ENCODE data around the gene DPH6.
"Not testable (repeated sequence)": the region's sequence is repeated elsewhere in the genome, so short reads cannot be mapped to it uniquely, and the experiment has no call there.

The DPH6 gene

DNA sequence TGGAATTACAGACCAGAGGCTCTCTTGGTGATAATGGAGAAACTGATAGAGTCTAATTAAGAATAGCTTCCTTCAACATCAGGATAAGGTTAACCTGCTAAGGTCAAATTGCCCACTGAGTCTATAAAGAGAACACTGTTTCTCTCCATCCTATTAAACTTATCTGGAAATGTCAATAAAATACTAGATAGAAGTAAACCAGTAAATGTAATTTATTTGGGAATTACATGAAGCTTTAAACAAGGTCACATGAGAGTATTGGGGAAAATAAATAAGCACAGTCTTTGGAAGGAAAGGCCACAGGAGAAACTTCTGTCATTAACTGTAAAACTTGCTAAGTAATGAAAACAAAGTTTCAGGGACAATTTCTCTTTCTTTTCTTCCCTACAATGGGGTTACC, 118.5 kb downstream of the DPH6 start:
- no peak for DNase-seq

DNA sequence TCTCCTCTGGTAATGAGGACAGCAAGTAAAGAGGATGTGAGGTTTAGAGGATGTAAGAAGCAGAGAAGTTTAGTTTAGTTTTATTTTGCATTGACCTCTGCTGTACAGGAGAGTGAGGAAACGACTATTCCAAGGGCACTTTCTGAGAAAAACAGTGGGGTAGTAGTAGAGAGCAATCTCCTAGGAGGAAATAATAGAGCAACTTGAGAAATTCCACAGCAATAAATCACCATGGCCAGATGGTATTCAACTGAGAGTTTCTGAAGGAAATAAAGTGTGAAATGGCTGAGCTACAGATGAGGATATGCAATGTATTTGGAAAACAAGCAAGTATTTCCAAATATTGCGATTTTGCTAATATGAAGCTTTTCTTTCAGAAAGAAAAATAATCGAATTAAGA, 118.9 kb downstream of the DPH6 start:
- DNase-seq: no peak

DNA sequence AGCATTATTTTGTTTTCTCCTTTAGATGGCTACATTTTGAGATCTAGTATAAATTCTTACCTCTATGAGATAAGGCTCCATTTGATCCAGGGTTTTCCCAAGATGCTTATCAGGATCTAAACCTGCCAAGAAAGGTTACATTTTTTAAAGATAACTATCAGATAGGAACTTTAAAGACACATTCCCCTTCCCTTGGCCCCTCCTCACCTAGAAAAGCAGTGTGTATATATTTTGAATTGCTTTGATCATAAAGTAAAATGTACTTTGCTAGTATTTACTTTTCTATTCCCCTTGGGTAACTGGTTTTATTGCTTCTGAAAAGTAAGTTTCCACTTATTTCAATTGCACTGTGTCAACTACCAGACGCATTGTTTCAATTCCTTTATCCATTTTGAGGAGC, 135.2 kb downstream of the DPH6 start:
- DNase-seq: no peak

DNA sequence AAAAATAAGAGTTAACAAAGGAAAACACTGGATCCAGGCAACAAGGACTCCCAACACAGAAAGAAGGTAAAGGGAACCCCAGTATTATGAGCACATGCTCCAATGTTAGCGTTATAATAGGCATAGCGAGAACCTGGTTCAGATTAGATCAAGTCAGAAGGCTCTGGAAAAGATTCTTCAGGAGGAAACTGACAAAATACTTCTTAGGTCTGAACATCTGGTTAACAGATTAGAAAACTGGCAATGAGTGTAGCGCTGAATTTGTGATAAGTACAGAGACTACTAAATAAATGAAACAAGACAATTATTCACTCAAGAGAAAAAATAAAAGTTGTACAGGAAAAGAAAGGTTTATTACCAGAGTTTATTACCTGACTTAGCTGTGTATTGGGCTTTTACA, 146.1 kb downstream of the DPH6 start:
- no peak for DNase-seq

DNA sequence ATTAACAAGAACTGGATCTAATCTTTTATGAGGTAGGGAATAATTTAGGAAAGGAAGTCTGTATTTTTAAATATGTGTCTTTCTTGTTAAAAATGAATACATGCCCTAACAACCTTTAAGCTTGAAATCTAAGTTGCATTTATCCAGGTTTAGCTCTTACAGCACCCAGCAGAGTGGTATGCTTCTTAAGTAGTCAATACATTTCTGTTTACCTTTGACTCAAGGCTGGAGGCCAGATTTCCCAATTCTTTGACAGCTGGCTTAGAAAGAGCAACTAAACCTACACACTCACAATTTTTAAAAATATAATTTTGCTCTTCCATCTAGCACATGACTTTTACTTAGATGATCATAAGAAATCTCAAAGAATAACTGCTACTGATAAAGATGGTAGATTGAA, 148.9 kb downstream of the DPH6 start:
- DNase-seq: no peak

DNA sequence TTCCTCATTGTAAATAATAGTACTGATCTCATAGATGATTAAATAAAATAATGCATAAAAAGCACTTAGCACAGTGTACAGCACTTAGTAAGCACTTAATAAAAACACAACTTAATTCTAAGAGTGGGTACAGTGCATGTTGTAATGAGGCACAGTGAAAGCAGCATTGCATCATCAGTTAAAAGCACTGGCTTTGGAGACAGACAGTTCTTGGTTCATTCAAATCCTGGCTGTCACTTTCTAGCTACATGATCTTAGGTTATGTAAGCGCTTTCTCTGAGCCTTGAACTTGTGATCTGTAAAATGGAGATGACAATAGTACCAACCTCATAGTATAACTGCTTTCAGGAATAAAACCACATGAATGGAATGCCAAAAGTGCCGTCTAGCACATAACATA, 151.5 kb downstream of the DPH6 start:
- no peak for DNase-seq

DNA sequence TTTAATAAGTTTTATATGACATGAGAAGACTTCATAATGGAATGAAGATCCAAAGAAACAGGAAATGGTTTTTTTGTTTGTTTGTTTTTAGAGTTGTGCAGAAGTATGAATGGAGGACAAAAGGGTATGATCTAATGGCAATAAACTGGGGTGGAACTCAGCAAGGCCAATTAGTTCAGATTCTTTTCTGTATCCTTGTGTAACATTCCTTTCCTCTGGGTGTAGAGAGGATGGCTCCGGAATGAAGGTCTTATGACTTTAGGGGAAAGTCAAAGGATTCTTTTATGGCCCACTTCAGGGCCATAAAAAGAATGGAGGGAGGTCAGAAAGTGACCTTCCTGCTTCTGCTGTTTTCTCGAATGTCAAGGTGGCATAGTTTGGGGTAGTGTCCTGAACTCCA, 152.6 kb downstream of the DPH6 start:
- no peak for DNase-seq

DNA sequence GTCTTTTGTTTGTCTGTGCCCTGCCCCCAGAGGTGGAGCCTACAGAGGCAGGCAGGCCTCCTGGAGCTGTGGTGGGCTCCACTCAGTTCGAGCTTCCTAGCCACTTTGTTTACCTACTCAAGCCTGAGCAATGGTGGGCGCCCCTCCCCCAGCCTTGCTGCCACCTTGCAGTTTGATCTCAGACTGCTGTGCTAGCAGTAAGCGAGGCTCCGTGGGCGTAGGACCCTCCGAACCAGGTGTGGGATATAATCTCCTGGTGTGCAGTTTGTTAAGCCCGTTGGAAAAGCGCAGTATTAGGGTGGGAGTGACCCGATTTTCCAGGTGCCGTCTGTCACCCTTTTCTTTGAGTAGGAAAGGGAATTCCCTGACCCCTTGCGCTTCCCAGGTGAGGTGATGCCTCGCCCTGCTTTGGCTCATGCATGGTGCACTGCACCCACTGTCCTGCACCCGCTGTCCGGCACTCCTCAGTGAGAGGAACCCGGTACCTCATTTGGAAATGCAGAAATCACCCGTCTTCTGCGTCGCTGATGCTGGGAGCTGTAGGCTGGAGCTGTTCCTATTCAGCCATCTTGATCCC, 154.5 kb downstream of the DPH6 start:
- not testable (repeated sequence) for DNase-seq

DNA sequence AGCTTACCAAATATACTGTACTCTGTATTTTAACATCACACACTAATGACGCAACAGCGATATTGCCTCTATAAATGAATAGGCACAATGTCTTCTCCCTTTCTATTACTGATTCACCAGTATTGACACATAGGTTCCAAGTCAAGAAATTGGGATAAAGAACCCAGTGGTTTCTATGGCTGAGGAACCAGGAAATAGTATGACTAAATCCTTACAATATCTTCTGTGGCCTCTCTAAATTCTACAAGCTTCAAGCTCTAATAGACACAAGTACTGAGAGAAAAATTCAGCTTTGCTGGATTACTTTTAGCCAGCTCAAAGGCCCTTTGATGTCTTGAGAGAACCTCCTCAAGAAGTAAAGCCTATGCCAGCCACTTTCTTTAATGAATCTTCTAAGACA, 162.5 kb downstream of the DPH6 start:
- DNase-seq: no peak

DNA sequence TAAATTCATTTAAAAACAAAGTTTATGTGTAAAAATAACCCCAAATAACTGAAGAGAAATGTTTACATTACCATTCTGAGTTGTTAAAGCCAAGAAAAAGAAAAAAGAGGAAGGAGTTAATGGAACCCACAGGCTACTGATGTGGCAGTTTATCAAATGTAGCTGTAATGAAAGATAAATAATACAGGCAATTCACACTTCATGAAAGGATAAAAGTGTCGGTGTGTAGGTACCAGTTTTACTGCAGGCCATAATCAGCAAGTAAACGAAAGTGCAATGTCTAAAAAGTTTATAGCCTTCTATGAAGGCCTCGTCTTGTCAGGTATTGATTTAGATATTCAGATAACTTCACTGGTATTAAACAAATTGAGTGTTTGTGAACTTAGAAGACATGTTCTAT, 164.6 kb downstream of the DPH6 start:
- no peak for DNase-seq

DNA sequence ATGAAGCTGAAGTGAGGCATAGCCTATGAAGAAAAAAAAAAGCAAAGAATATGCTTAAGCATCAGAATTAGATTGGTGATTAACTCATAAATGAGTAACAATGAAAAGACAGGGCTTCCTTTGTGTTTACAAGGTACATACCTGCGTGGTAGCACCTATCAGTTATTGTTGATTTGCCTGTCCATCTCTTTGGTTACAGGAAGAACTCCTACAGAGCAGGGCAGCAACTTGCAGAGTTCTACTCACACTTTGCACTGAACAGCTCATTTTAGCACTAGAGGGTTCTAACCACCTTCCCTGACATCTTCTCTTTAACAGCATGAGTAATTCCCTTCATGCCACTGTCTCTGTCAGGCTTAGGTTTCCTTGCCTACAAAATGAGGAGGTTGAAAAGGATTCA, 166.0 kb downstream of the DPH6 start:
- no peak for DNase-seq

DNA sequence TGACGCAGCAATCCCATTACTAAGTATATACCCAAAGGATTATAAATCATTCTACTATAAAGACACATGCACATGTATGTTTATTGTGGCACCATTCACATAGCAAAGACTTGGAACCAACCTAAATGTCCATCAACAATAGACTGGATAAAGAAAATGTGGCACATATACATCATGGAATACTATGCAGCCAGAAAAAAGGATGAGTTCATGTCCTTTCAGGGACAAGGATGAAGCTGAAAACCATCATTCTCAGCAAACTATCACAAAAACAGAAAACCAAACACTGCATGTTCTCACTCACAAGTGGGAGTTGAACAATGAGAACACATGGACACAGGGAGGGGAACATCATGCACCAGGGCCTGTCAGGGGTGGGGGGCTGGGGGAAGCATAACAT, 167.5 kb downstream of the DPH6 start:
- not testable (repeated sequence) for DNase-seq

DNA sequence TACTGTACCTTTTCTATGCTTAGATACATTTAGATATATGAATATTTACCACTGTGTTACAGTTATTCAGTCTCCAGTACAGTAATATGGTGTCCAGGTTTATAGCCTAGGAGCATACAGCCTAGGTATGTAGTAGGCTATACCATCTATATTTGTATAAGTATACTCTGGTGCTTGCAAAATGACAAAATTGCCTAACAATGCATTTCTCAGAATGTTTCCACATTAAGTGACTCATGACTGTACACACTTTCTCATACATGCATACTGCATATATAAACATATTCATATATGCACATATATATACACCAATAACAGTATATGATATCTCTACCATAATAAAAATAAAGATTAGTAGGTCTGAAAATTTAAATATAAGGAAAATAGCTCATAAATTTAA, 169.3 kb downstream of the DPH6 start:
- no peak for DNase-seq

DNA sequence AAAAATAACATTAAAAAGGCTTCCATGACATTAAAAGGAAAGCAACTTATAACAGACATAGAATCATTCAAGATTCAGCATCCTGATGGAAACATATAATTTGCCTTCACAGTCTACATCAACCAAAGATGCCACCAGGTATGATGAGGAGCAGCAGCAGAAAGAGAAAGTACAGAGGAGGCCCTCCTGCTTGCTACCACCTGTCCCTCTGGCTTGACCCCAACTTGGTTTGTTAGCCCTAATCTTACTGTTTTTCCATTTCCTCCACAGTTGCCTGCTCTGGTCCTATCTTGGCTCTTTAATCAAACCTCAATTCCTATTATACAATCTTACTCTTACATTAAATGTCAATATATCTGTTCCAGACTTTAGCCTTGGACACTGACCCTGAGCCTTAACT, 171.3 kb downstream of the DPH6 start:
- DNase-seq: no peak

DNA sequence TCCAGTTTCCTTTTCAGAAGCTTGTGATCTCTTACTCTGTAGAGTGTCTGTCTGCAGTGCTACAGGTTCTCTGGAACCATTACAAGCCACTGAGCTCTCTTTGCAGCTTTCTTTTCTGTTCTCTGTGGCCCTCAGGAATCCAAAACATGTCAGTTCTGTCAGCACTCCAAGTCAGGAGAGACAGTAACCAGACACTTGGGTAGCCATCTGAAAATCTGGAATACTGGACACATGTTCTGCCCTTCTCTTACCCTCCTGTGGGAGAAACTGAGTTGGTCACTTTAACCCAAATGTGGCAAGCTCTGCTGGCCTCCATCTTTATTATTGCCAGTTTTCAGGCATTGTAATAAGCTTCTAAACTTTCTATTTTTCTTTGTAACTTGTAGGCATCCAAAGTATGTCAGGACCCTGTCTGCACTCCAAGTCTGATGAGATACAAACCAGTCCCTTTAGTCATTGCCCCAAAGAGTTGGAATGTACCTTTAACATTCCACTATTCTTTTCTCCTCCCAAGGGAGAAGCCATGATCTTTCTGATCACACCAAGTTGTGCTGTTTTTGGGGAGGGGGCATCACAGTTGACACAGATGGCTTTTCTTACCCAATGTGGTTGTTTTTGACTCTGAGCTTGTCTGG, 183.7 kb downstream of the DPH6 start:
- DNase-seq: no peak

DNA sequence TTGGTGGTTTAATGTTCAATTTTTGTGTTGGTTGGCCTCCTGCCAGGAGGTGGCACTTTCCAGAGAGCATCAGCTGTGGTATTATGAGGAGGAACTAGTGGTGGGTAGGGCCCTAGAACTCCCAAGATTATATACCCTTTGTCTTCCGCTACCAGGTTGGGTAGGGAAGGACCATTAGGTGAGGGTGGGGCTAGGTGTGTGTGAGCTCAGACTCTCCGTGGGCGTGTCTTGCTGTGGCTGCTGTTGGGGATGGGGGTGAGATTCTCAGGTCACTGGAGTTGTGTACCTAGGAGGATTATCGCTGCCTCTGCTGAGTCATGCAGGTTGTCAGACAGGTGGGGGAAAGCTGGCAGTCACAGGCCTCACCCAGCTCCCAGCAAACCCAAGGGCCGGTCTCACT, 187.1 kb downstream of the DPH6 start:
- no peak for DNase-seq

DNA sequence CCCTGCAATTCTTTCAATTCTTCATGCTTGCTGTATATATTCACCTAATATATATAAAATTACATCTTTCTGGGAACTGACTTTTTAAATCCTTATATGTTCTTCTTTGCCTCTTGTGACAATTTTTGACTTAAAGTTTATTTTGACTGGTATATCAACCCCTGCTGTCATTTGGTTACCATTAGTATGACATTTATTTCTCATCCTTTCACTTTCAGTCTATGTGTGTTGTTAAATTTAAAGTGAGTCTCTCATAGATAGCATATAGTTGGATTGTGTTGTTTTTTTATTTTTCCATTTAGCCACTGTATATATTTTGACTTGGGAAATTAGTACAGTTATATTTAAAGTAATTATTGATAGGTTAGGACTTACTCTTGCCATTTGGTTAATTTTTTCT, 194.9 kb downstream of the DPH6 start:
- DNase-seq: no peak

DNA sequence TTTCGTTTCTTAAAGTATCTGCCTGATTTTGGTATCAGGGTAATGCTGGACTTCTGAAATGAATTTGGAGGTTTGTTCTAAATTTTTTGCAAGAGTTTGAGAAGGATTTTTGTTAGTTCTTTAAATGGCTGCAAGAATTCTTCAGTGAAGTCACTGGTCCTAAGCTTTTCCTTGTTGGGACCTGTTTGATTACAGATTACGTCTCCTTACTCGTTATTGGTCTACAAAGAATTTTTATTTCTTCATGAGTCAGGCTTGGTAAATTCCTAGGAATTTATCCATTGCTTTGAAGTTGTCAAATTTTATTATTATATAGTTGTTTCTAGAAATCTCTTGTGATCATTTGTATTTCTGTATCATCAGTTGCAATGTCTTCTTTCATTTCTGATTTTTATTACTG, 196.0 kb downstream of the DPH6 start:
- no peak for DNase-seq

DNA sequence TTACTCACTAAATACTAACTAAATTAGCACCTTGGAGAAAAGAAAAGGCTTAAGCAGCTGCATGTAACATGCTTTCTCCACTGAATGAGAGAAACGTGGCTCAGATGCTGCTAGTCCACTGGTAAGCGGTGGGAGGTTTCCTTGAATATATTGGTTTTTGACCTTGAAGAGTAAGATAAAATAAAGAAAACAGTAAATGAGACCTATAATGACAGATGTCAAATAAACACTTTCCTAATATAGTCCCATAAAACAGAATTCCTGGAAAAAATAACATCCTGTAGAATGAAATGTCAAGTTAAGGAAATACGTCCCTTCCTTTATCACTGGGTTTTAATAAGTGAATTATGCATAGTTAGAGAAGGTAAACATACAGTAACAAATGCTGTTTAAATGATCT, 215.0 kb downstream of the DPH6 start:
- no peak for DNase-seq

DNA sequence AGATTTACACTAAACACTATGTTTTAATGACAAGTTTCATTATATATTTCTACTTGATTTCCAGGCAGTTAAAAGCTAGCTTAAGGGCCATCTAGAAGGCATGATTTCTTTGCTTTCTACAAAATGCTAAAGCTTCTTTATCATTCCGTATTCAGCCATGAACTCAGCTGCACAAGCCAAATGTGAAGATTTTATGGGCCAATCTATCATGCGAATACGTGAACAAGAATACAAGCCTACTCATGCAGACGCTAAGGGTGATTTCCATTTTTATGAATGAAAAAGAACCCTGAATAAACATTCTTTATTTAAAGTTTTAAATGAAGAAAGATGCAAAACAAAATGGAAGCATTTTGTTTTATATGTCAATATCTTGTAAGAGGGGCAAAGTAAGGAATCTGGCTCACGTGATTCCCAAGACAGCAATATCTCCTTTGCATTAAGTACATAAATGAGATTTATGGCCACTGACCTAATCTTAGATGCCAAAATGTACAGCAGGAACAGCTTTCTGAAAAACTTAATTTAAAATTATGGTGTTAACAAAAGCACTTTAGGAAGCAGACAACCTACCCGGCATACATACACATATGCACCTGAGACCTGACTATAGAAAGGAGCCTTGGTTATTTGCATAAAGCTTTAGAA, 215.8 kb downstream of the DPH6 start:
- DNase-seq: no peak

DNA sequence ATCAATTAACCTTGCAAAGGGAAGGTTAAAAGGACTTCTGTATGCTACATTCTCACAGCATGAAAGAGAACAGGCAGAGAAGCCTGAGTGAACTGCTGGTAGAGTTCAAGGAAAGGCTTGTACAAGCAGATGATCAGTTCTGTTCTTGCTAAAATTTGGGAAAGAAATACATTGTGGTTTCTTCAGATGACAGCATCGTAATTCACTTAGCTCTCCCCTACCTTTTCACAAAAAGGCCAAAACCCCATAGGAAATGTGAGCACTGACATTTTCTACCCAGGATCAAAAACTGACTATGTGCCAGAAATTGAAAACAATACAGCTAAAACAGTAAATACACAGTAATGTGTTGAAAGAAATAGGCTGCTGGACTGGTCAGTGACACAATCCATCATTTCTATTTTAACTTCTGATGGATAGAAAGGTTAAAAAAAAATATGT, 216.4 kb downstream of the DPH6 start:
- DNase-seq: no peak

DNA sequence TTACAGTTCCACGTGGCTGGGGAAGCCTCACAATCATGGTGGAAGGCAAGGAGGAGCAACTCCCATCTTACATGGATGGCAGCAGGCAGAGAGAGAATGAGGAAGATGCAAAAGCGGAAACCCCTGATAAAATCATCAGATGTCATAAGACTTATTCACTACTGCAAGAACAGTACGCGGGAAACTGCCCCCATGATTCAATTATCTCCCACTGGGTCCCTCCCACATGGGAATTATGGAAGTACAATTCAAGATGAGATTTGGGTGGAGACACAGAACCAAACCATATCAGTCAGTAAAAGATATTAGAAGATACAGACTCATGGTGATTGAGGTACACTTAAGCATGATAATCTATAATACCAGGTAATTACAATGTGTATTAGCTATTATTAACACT, 217.1 kb downstream of the DPH6 start:
- not testable (repeated sequence) for DNase-seq

DNA sequence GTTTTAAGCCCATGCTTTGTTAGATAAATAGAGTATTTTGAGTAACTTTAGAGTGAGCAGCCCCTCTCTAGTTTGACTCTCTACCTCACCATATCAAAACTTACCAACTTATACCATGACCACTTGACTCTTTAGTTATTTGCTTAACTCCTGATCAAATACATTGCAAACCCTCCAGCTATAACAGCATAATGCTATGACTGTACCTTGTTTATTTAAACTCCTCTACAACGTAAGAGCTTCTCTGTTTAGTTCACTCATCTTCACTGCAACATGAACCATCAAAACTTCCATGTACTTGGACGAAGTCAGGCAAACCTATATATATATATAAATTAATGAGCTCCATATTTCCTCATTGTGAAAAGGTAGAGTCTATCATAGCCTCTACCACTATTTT, 218.2 kb downstream of the DPH6 start:
- DNase-seq: no peak

DNA sequence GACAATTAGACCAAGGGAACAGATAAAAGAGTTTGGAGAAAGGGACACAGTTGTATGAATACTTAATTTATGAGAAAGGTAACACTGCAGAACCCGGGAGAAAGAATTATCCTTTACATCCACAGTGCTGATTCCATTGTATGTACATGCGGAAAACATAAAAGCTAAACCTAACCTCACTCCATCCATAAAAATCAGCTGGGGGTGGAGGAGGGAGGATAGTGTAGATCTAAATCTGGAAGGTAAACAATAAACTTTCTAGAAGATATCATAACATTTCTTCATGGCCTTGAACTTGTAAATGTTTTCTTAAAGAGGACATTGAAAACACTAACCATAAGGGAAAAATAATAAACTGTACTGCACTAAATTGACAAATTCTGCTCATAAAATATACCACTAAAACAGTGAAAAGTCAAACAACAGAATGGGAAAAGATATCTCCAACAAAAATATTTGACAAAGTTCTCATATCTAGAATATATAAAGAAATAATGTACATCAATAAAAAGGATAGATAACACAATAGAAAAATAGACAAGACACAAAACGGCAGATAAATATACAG, 220.5 kb downstream of the DPH6 start:
- DNase-seq: no peak

DNA sequence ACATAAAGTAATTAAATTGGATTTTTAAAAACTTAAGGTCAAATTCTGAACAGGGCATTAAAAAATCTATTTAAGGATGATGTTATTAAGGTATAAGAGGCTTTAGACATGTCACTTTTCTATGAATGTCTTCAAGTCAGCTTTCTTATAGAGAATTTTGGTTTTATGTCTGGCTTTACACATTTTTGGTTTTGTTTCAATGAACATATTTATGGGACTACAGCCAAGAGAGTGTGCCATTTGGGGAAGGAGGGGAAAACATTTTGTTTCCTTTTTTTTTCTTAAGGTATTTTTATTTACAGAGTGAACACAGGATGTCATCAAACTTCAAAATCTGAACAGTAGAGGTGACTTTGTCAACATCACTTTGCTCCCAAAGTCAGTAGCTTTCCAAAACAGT, 222.8 kb downstream of the DPH6 start:
- no peak for DNase-seq

Measured in CD4-positive, alpha-beta T cell treated with Interleukin-4 for 1 hour (primary cell).